GM23338 (cell line): ENCODE data around the gene TERT. TPM values are rescaled to one million over a fixed set of nuclear protein-coding genes. Genes with fewer than 3 reads are reported as not detected.

Source experiments
- ATAC-seq: fragments of 200-7000 bp; cut with Tn5 transposase; 3 replicates; pipeline ENCODE4 v1.9.1; 2020
- DNase-seq: peaks from one replicate; pipeline ENCODE4 v3.0.0-alpha.2; 2015; ENCODE audit warnings: low spot score
- H2AFZ ChIP-seq: fragments of 200-600 bp; sonication (generic); 2 replicates; pipeline ENCODE4 v1.8.0; 2016; ENCODE audit warnings: antibody characterized with exemption, mild to moderate bottlenecking, moderate library complexity
- H3F3A ChIP-seq: fragments of 200-600 bp; sonication (generic); replicated peaks from 2 replicates; pipeline ENCODE4 v1.8.0; 2017; ENCODE audit warnings: antibody characterized with exemption, mixed run types, low read depth
- H3K27ac ChIP-seq: fragments of 200-600 bp; sonication (generic); 2 replicates; pipeline ENCODE4 v1.6.1; 2016; ENCODE audit warnings: low read depth
- H3K27me3 ChIP-seq: fragments of 200-600 bp; sonication (generic); 2 replicates; pipeline ENCODE4 v1.8.0; 2016; ENCODE audit warnings: mild to moderate bottlenecking, mixed run types, moderate library complexity; ENCODE audit not compliant: insufficient read depth
- H3K36me3 ChIP-seq: fragments of 200-600 bp; sonication (generic); 2 replicates; pipeline ENCODE4 v1.8.0; 2016; ENCODE audit warnings: mild to moderate bottlenecking; ENCODE audit not compliant: insufficient read depth
- H3K4me1 ChIP-seq: fragments of 200-600 bp; sonication (generic); 2 replicates; pipeline ENCODE4 v1.8.0; 2016; ENCODE audit warnings: mild to moderate bottlenecking, moderate library complexity; ENCODE audit not compliant: insufficient read depth
- H3K4me2 ChIP-seq: fragments of 200-600 bp; sonication (generic); 2 replicates; pipeline ENCODE4 v1.7.1; 2017; ENCODE audit warnings: mixed run types
- H3K4me3 ChIP-seq: fragments of 200-600 bp; sonication (generic); 2 replicates; pipeline ENCODE4 v1.6.1; 2016; ENCODE audit warnings: mixed run types
- H3K79me2 ChIP-seq: fragments of 200-600 bp; sonication (generic); replicated peaks from 2 replicates; pipeline ENCODE4 v1.8.0; 2017; ENCODE audit warnings: mild to moderate bottlenecking; ENCODE audit not compliant: insufficient read depth
- H3K9me2 ChIP-seq: fragments of 200-600 bp; sonication (generic); 2 replicates; pipeline ENCODE4 v1.8.0; 2017; ENCODE audit not compliant: insufficient read depth
- H4K20me1 ChIP-seq: fragments of 200-600 bp; sonication (generic); replicated peaks from 2 replicates; pipeline ENCODE4 v1.8.0; 2017; ENCODE audit warnings: mild to moderate bottlenecking; ENCODE audit not compliant: insufficient read depth
- H3K27ac Mint-ChIP-seq: 2 replicates; pipeline ENCODE4 v1.8.0; 2020; ENCODE audit warnings: inconsistent platforms, mild to moderate bottlenecking, moderate library complexity, mixed read lengths
- H3K27me3 Mint-ChIP-seq: 3 replicates; pipeline ENCODE4 v1.8.0; 2022; ENCODE audit warnings: low read depth, mild to moderate bottlenecking, moderate library complexity, mixed read lengths, inconsistent platforms; ENCODE audit not compliant: insufficient read depth, poor library complexity
- H3K36me3 Mint-ChIP-seq: 3 replicates; pipeline ENCODE4 v1.8.0; 2021; ENCODE audit warnings: low read depth, mild to moderate bottlenecking, inconsistent platforms, moderate library complexity, mixed read lengths
- H3K4me1 Mint-ChIP-seq: 3 replicates; pipeline ENCODE4 v1.8.0; 2020; ENCODE audit warnings: mild to moderate bottlenecking, inconsistent platforms, mixed read lengths
- H3K4me3 Mint-ChIP-seq: 3 replicates; pipeline ENCODE4 v1.8.0; 2021; ENCODE audit warnings: moderate library complexity, mild to moderate bottlenecking, inconsistent platforms, mixed read lengths
- H3K9me3 Mint-ChIP-seq: 3 replicates; pipeline ENCODE4 v1.8.0; 2020; ENCODE audit warnings: moderate library complexity, mild to moderate bottlenecking, inconsistent platforms, mixed read lengths
- CTCF ChIP-seq, 2 experiments: fragments of 200-600 bp in 1 of 2; sonication (generic) in 1 of 2; conservative IDR thresholded peaks; 2 replicates each; pipeline versions ENCODE4 v1.5.1 to v1.6.1; 2016 to 2017; ENCODE audit warnings: antibody characterized with exemption in 2 of 2, low read depth in 2 of 2, mild to moderate bottlenecking in 2 of 2, moderate library complexity in 1 of 2
- ETS1 ChIP-seq: IDR thresholded peaks from 2 replicates; pipeline ENCODE4 v1.6.1; 2016; ENCODE audit warnings: antibody characterized with exemption
- EZH2 ChIP-seq: fragments of 200-600 bp; sonication (generic); IDR thresholded peaks from one replicate; pipeline ENCODE4 v1.8.0; 2017; ENCODE audit warnings: antibody characterized with exemption, mild to moderate bottlenecking, low read depth; ENCODE audit not compliant: unreplicated experiment
- EZH2phosphoT487 ChIP-seq: fragments of 200-600 bp; sonication (generic); IDR thresholded peaks from one replicate; pipeline ENCODE4 v1.8.1; 2018; ENCODE audit warnings: antibody characterized with exemption; ENCODE audit not compliant: unreplicated experiment
- JUNB ChIP-seq: IDR thresholded peaks from one replicate; pipeline ENCODE4 v1.6.1; 2016; ENCODE audit warnings: antibody characterized with exemption; ENCODE audit not compliant: unreplicated experiment
- NANOG ChIP-seq: IDR thresholded peaks from 2 replicates; pipeline ENCODE4 v1.6.1; 2016; ENCODE audit warnings: antibody characterized with exemption, borderline replicate concordance
- ZNF462 ChIP-seq: fragments of 250-450 bp; sonication (Bioruptor Pico); IDR thresholded peaks from 2 replicates; pipeline ENCODE4 v1.5.0; 2020; ENCODE audit warnings: mild to moderate bottlenecking, moderate library complexity
- polyA plus RNA-seq: library from polyadenylated mRNA; unstranded; fragments of >200 nt; fragmentation: Nextera tagmentation; extraction: Ambion mirVana; gene quantifications from 2 replicates; pipeline ENCODE4 v1.2.1, GENCODE V29; 2016
- total RNA-seq: library from RNA; depleted of rRNA; stranded (reverse); fragments of >200 nt; shearing (Covaris generic); gene quantifications from 2 replicates; pipeline ENCODE4 v1.2.3, GENCODE V29; 2014

Gene TERT
- total and polyA plus RNA-seq, 2 experiments from 2014 or later, result 9.8 to 46.4 TPM

GRCh38 chr5:1315709-1316587 is 21.1 kb upstream of the TERT start (continued):
- TF ChIP-seq ZNF462 (no peak), JUNB (no peak), NANOG (no peak), ETS1 (peak; percentile 53; the same call in 1 of the 2 replicates)

- peaks cover under 1% of the 10 kb centered on the region; the same call in 1 of the 2 replicates for H4K20me1 ChIP-seq
- Mint-ChIP-seq H3K27me3 (peaks cover 14% of the 10 kb centered on the region), H3K9me3 (peaks cover 11% of the 10 kb centered on the region), H3K4me1 (peaks cover 35% of the 10 kb centered on the region), H3K36me3 (peaks cover 28% of the 10 kb centered on the region; the same call in 2 of the 3 replicates), H3K4me3 (peak overlapping the region; percentile 27; the same call in 1 of the 3 replicates), H3K27ac (no peak overlapping the region)
- H3K4me3 ChIP-seq, result no peak overlapping the region
- no peak overlapping the region for H2AFZ ChIP-seq
- peak overlapping the region; percentile 73; the same call in 1 of the 2 replicates for H3K27ac ChIP-seq
- H3K9me2 ChIP-seq, result 0 out of 2 replicates have a peak, but pooled peaks cover 2% of the 10 kb centered on the region
- ATAC-seq, result peak; percentile 13
- H3K79me2 ChIP-seq, result no peaks in the 10 kb centered on the region
- peaks cover 27% of the 10 kb centered on the region; the same call in 1 of the 2 replicates for H3F3A ChIP-seq
- peak overlapping the region; percentile 68 for H3K4me2 ChIP-seq
- no peaks in the 10 kb centered on the region for H3K36me3 ChIP-seq
- H3K27me3 ChIP-seq, result no peaks in the 10 kb centered on the region
- H3K4me1 ChIP-seq, result peaks cover 23% of the 10 kb centered on the region
- no peak for TF ChIP-seq EZH2phosphoT487
- TF ChIP-seq EZH2, result no peak
- no peak for TF ChIP-seq NANOG
- no peak for TF ChIP-seq JUNB
- no peak for TF ChIP-seq CTCF (conservative IDR thresholded peaks at IDR 0.05; ENCODE audit: low read depth in 2 of 2)
- no peak for DNase-seq
Observed at GRCh38 chr5:1315018-1315708, 20.3 kb upstream of the TERT start.
